NCI-H2196 (cell line): ENCODE results near the gene MVP.

ENCODE experiments used
- DNase-seq: peaks from one replicate; lab custom pipeline; 2025; ENCODE audit not compliant: unreplicated experiment; lab: John Stamatoyannopoulos, UW

The MVP gene

GRCh38 chr16:29804455-29805231 lies 15.6 kb upstream of the MVP start:
- peak; percentile 61 for DNase-seq

GRCh38 chr16:29805232-29806098 lies 14.8 kb upstream of the MVP start:
- DNase-seq, result peak; percentile 99

GRCh38 chr16:29806099-29806579 lies 14.1 kb upstream of the MVP start, which contains the start of gene MAZ:
Gene MAZ, plus strand, starts transcription at chr16:29806529. Its CDS starts 173 bp downstream, at chr16:29806702.
- peak; percentile 95 for DNase-seq

- DNase-seq, result peak; percentile 67
Measured at GRCh38 chr16:29806641-29807425, 13.4 kb upstream of the MVP start.

GRCh38 chr16:29807426-29808218 lies 12.6 kb upstream of the MVP start:
- DNase-seq, result peak; percentile 85

GRCh38 chr16:29808219-29808900 lies 11.9 kb upstream of the MVP start:
- no peak for DNase-seq

GRCh38 chr16:29809031-29809747 lies 11.1 kb upstream of the MVP start:
- DNase-seq, result no peak

- no peak for DNase-seq
Measured at GRCh38 chr16:29809850-29810698, 10.2 kb upstream of the MVP start.

GRCh38 chr16:29810699-29811169 lies 9.5 kb upstream of the MVP start:
- no peak for DNase-seq

GRCh38 chr16:29811170-29811895 lies 8.9 kb upstream of the MVP start:
- DNase-seq, result peak; percentile 92

GRCh38 chr16:29811896-29812665 lies 8.2 kb upstream of the MVP start, which contains the start of gene PRRT2:
Gene PRRT2, plus strand, starts transcription at chr16:29812193. Its CDS starts 862 bp downstream, at chr16:29813055.
- peak; percentile 25 for DNase-seq

GRCh38 chr16:29812754-29813643 lies 7.3 kb upstream of the MVP start:
- no peak for DNase-seq

- DNase-seq, result no peak
Measured at GRCh38 chr16:29813644-29814562, 6.4 kb upstream of the MVP start.

- DNase-seq, result no peak
Measured at GRCh38 chr16:29814592-29814991, 5.7 kb upstream of the MVP start.
